HEK293 (cell line): Measurements from ENCODE around the gene ATCAY.

Experiments used
- BCL6B ChIP-seq: fragments of 450-650 bp; formaldehyde crosslinking; IDR thresholded peaks from 2 replicates; pipeline ENCODE4 v1.5.1; 2017; ENCODE audit warnings: missing biosample characterization, missing genetic modification characterization
- CTCF ChIP-seq: fragments of 450-650 bp; formaldehyde crosslinking; IDR thresholded peaks from 2 replicates; pipeline ENCODE4 v1.5.1; 2016; ENCODE audit warnings: missing biosample characterization, missing genetic modification characterization
- KLF17 ChIP-seq: fragments of 450-650 bp; formaldehyde crosslinking; IDR thresholded peaks from 2 replicates; pipeline ENCODE4 v1.5.1; 2016; ENCODE audit warnings: missing biosample characterization, missing genetic modification characterization
- PRDM10 ChIP-seq: fragments of 450-650 bp; formaldehyde crosslinking; IDR thresholded peaks from 2 replicates; pipeline ENCODE4 v1.5.1; 2016; ENCODE audit warnings: missing biosample characterization, missing genetic modification characterization
- TCF7L2 ChIP-seq: IDR thresholded peaks from 2 replicates; pipeline ENCODE4 v1.6.1; 2011; ENCODE audit warnings: low read depth, mild to moderate bottlenecking, inconsistent platforms, low read length, moderate library complexity, borderline replicate concordance
- ZNF214 ChIP-seq: fragments of 450-650 bp; formaldehyde crosslinking; IDR thresholded peaks from 2 replicates; pipeline ENCODE4 v1.5.1; 2017; ENCODE audit warnings: missing biosample characterization, mild to moderate bottlenecking, missing genetic modification characterization, borderline replicate concordance
- ZNF239 ChIP-seq: fragments of 450-650 bp; formaldehyde crosslinking; IDR thresholded peaks from 2 replicates; pipeline ENCODE4 v1.5.1; 2016; ENCODE audit warnings: missing biosample characterization, missing genetic modification characterization
- ZNF248 ChIP-seq: fragments of 450-650 bp; formaldehyde crosslinking; IDR thresholded peaks from 2 replicates; pipeline ENCODE4 v1.5.1; 2017; ENCODE audit warnings: missing biosample characterization, missing genetic modification characterization
- ZNF530 ChIP-seq: fragments of 450-650 bp; formaldehyde crosslinking; IDR thresholded peaks from 2 replicates; pipeline ENCODE4 v1.5.1; 2016; ENCODE audit warnings: low read depth, missing biosample characterization, missing genetic modification characterization
- ZNF701 ChIP-seq: fragments of 450-650 bp; formaldehyde crosslinking; IDR thresholded peaks from 2 replicates; pipeline ENCODE4 v1.5.1; 2016; ENCODE audit warnings: missing biosample characterization, missing genetic modification characterization

GRCh38 chr19:3899531-3900294 is 19.2 kb downstream of the ATCAY start:
- TF ChIP-seq PRDM10 (no peak), BCL6B (no peak), CTCF (tag by site-specific recombination) (no peak), TCF7L2 (no peak), ZNF239 (no peak), KLF17 (no peak), ZNF701 (tag by site-specific recombination) (no peak), ZNF248 (tag by site-specific recombination) (no peak), ZNF214 (tag by site-specific recombination) (no peak), ZNF530 (no peak)
